Measurements from ENCODE around the gene PDIA2. TPM values are rescaled to one million over a fixed set of nuclear protein-coding genes. Genes with fewer than 3 reads are reported as not detected.

PDIA2 gene
- total RNA-seq, 2 donors from 2014 or later = 0.81 to 3.2 TPM

- Histone ChIP-seq H3K27me3 (replicated peaks; ENCODE audit: insufficient read depth) (no peaks in the 10 kb centered on the region), H3K27ac (no peak overlapping the region), H3K9me3 (no peaks in the 10 kb centered on the region), H3K4me1 (ENCODE audit: control insufficient read depth in 1 of 2, low read depth in 2 of 2) (peaks cover 0 to 10% of the 10 kb centered on the region in 2 donors), H3K4me3 (no peak overlapping the region), H3K36me3 (no peaks in the 10 kb centered on the region)
- TF ChIP-seq CTCF (IDR thresholded peaks at IDR 0.05) = no peak
- ATAC-seq (ENCODE audit: insufficient number of reproducible peaks, low FRiP score, low read depth) (no peak), DNase-seq (ENCODE audit: low spot score) (no peak)
Observed at GRCh38 chr16:282491-282890, 473 bp upstream of the PDIA2 start.

- TF ChIP-seq CTCF (IDR thresholded peaks at IDR 0.05) = no peak
- H3K27ac ChIP-seq = no peak overlapping the region
- H3K4me3 ChIP-seq = no peak overlapping the region
- ATAC-seq (ENCODE audit: insufficient number of reproducible peaks, low FRiP score, low read depth) (no peak), DNase-seq (ENCODE audit: low spot score) (no peak)
- no peaks in the 10 kb centered on the region for H3K27me3 ChIP-seq (replicated peaks; ENCODE audit: insufficient read depth)
- H3K4me1 ChIP-seq (ENCODE audit: control insufficient read depth in 1 of 2, low read depth in 2 of 2) = peaks cover 0 to 10% of the 10 kb centered on the region in 2 donors
- H3K36me3 ChIP-seq = peaks cover 8% of the 10 kb centered on the region
- no peaks in the 10 kb centered on the region for H3K9me3 ChIP-seq
Observed at GRCh38 chr16:284204-285120, 1.5 kb downstream of the PDIA2 start.

GRCh38 chr16:285146-286055 is 2.4 kb downstream of the PDIA2 start:
- DNase-seq (ENCODE audit: low spot score) = no peak
- H3K4me1 ChIP-seq (ENCODE audit: control insufficient read depth in 1 of 2, low read depth in 2 of 2) = peaks cover 0 to 10% of the 10 kb centered on the region in 2 donors
- no peak for ATAC-seq (ENCODE audit: insufficient number of reproducible peaks, low FRiP score, low read depth)
- H3K9me3 ChIP-seq = no peaks in the 10 kb centered on the region
- peaks cover 10% of the 10 kb centered on the region for H3K36me3 ChIP-seq
- H3K27ac ChIP-seq = no peak overlapping the region
- TF ChIP-seq CTCF (IDR thresholded peaks at IDR 0.05) = no peak
- no peak overlapping the region for H3K4me3 ChIP-seq
- H3K27me3 ChIP-seq (replicated peaks; ENCODE audit: insufficient read depth) = no peaks in the 10 kb centered on the region

- H3K9me3 ChIP-seq = no peaks in the 10 kb centered on the region
- no peaks in the 10 kb centered on the region for H3K4me1 ChIP-seq (ENCODE audit: control insufficient read depth in 1 of 2, low read depth in 2 of 2)
- DNase-seq (ENCODE audit: low spot score) = no peak
- no peak overlapping the region for H3K27ac ChIP-seq
- peaks cover 21% of the 10 kb centered on the region for H3K36me3 ChIP-seq
- no peak overlapping the region for H3K4me3 ChIP-seq
- no peak for TF ChIP-seq CTCF (IDR thresholded peaks at IDR 0.05)
- no peaks in the 10 kb centered on the region for H3K27me3 ChIP-seq (replicated peaks; ENCODE audit: insufficient read depth)
- no peak for ATAC-seq (ENCODE audit: insufficient number of reproducible peaks, low FRiP score, low read depth)
Observed at GRCh38 chr16:286491-287297, 3.7 kb downstream of the PDIA2 start.

Data from thoracic aorta (tissue), 2 donors.